Psoas muscle (tissue), 8 donors: ENCODE measurements around the gene PCDH10. TPM values are rescaled to one million over a fixed set of nuclear protein-coding genes. Genes with fewer than 3 reads are reported as not detected.

Experiments
- ATAC-seq, 4 donors: fragments of 200-7000 bp; cut with Tn5 transposase; one replicate each; pipeline ENCODE4 v1.9.1; 2020; ENCODE audit warnings: moderate library complexity in 3 of 4, mild to moderate bottlenecking in 2 of 4
- DNase-seq, 2 donors: peaks; one replicate each; pipeline ENCODE4 v3.0.0-alpha.2; 2020
- H3K27ac ChIP-seq: fragments of 200-600 bp; one replicate; pipeline ENCODE4 v1.8.0; 2022
- H3K27me3 ChIP-seq, 3 donors: fragments of 200-600 bp in 1 of 3; one replicate each; pipeline versions ENCODE4 v1.6.1 to v1.8.0; 2013 to 2022; ENCODE audit warnings: low read length in 2 of 3, mild to moderate bottlenecking in 2 of 3, moderate library complexity in 1 of 3; ENCODE audit not compliant: insufficient read depth in 3 of 3
- H3K36me3 ChIP-seq, 2 donors: fragments of 200-600 bp in 1 of 2; one replicate each; pipeline versions ENCODE4 v1.6.1 to v1.8.0; 2013 to 2022; ENCODE audit warnings: low read depth in 1 of 2, mild to moderate bottlenecking in 1 of 2, moderate library complexity in 1 of 2; ENCODE audit not compliant: insufficient read depth in 1 of 2
- H3K4me1 ChIP-seq: fragments of 200-600 bp; one replicate; pipeline ENCODE4 v1.8.0; 2022
- H3K4me3 ChIP-seq: fragments of 200-600 bp; one replicate; pipeline ENCODE4 v1.8.0; 2022; ENCODE audit warnings: mild to moderate bottlenecking
- H3K9me3 ChIP-seq: fragments of 200-600 bp; one replicate; pipeline ENCODE4 v1.8.0; 2022
- WGBS, 3 donors: extraction: QIAGEN DNeasy Blood & Tissue Kit; methylation state at CpG; one replicate each; pipeline versions ENCODE4 v1.1.6 to v1.1.7; 2013; 5-methylcytosine and 5-hydroxymethylcytosine counted together
- intact Hi-C, 2 donors: fragments of 100-400 bp; cut with DNase I; formaldehyde crosslinking; loops; one replicate each; pipeline versions ENCODE4 v1.11.0 to v1.14.2; 2022
- polyA plus RNA-seq, 3 donors: library from polyadenylated mRNA; stranded (reverse); fragments of 200-250 nt; gene quantifications; one replicate each; pipeline ENCODE4 v1.2.3, GENCODE V29; 2013
- total RNA-seq, 4 donors: library from RNA; stranded (reverse); fragmentation: NEBNext Ultra II Directional in 2 of 4; extraction: Animal tissue kit (Norgen Biotek cat#: 25700) in 2 of 4; gene quantifications; one replicate each; pipeline versions ENCODE4 v1.2.1 to v1.2.4, GENCODE V29; 2021 to 2023
- TF ChIP-seq, protein P1 (sequence below): fragments of 200-600 bp; IDR thresholded peaks from one replicate; pipeline ENCODE4 v1.8.0; 2022; ENCODE audit warnings: antibody characterized with exemption
- donor health status: healthy with polysubstance abuse.
- donor health status: DM: no; HTN: no; CAD: no; lungs with moderate emphysema.
- donor health status: Bipolar disorder and iron deficiency.
- donor health status: healthy.
- donor health status: DM: yes; HTN: yes; CAD: no.
- donor health status: DM: no; HTN: no; CAD: no.
- donor health status: DM: no; HTN: no; CAD: no.
- donor health status: DM: yes; HTN: yes; CAD: no.

Gene PCDH10
- total and polyA plus RNA-seq, 7 donors, result 0.01 to 0.12 (median 0.03) TPM; not detected in 3

DNA sequence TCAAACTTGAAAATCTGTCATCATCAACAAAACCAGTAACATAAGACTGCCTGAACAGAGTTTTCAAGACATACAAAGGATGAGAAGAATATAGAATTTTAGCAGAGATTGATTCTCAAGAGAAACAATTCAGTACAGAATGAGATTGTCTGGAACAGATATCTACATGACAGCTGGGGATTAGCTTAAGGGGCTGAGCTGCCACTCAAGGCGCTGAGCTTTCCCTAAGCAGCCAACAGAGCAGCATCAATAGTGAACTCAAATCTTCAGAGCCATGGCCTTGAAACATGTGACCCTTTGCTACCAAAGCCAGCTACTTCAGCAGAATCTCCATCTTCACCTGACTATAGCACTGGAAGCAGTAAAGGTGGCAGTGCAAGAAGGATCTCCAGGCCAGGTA is 24.3 kb upstream of the PCDH10 start:
- intact Hi-C loops, result no loop called here
- TF ChIP-seq, protein P1, sequence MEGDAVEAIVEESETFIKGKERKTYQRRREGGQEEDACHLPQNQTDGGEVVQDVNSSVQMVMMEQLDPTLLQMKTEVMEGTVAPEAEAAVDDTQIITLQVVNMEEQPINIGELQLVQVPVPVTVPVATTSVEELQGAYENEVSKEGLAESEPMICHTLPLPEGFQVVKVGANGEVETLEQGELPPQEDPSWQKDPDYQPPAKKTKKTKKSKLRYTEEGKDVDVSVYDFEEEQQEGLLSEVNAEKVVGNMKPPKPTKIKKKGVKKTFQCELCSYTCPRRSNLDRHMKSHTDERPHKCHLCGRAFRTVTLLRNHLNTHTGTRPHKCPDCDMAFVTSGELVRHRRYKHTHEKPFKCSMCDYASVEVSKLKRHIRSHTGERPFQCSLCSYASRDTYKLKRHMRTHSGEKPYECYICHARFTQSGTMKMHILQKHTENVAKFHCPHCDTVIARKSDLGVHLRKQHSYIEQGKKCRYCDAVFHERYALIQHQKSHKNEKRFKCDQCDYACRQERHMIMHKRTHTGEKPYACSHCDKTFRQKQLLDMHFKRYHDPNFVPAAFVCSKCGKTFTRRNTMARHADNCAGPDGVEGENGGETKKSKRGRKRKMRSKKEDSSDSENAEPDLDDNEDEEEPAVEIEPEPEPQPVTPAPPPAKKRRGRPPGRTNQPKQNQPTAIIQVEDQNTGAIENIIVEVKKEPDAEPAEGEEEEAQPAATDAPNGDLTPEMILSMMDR, result no peak

DNA sequence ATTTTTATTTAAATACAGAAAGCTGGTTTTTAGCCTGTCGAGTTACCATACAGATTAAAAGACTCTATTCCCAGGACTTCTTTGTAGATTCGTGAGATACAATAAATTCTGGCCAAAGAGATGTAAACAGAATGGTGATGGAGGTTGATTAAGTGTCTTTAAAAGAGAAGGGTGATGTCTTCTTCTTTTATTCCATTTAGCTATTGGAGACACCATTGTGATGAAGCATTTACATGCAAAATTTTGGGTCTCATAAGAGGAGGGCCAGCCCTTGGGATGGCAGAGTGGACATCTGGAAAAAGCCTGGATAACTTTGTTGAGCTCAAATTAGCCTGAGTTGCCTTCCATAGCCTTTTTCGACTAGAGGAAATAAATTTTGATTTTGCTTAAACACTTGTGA is 21.6 kb upstream of the PCDH10 start:
- DNase-seq (no peak), ATAC-seq (no peak)
- 74 to 81% (median 76%) methylated on average over 3 of the region's 3 CpGs for WGBS, 3 donors
- no peaks in the 10 kb centered on the region for H3K9me3 ChIP-seq
- H3K27me3 ChIP-seq, result no peaks in the 10 kb centered on the region
- H3K4me3 ChIP-seq, result no peak overlapping the region
- no peak overlapping the region for H3K27ac ChIP-seq
- intact Hi-C loops, result no loop called here
- TF ChIP-seq, protein P1, result no peak
- no peaks in the 10 kb centered on the region for H3K4me1 ChIP-seq
- no peaks in the 10 kb centered on the region for H3K36me3 ChIP-seq

More for the DNA sequence above, 24.3 kb upstream of the PCDH10 start:
- WGBS, 3 donors, result 72 to 78% (median 74%) methylated on average over 1 of the region's 1 CpG
- Histone ChIP-seq H3K4me1 (no peaks in the 10 kb centered on the region), H3K4me3 (no peak overlapping the region), H3K27me3 (no peaks in the 10 kb centered on the region), H3K36me3 (no peaks in the 10 kb centered on the region), H3K9me3 (no peaks in the 10 kb centered on the region), H3K27ac (no peak overlapping the region)
- DNase-seq (no peak), ATAC-seq (no peak)

DNA sequence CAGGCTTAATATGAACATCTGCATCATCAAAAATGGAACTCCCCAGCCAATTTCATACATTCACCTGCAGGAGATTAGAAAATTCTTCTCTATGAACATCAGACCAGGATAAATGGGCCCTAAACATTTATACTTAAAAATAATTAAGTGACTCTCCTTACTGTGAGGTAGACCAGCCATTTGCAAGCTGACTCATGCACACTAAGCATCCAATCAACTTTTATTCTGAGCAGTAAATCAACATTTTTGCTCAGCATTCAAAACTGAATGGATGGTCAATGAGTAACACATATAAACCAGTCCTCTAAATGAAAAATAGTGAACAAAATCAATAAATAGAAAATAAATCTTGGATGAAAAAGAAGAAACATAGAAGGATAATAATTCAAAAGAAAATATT is 19.9 kb upstream of the PCDH10 start:
- Histone ChIP-seq H3K36me3 (no peaks in the 10 kb centered on the region), H3K27ac (no peak overlapping the region), H3K9me3 (no peaks in the 10 kb centered on the region), H3K4me1 (no peaks in the 10 kb centered on the region), H3K4me3 (no peak overlapping the region), H3K27me3 (no peaks in the 10 kb centered on the region)
- DNase-seq (no peak), ATAC-seq (no peak)
- TF ChIP-seq, protein P1, result no peak
- intact Hi-C loops, result no loop called here

DNA sequence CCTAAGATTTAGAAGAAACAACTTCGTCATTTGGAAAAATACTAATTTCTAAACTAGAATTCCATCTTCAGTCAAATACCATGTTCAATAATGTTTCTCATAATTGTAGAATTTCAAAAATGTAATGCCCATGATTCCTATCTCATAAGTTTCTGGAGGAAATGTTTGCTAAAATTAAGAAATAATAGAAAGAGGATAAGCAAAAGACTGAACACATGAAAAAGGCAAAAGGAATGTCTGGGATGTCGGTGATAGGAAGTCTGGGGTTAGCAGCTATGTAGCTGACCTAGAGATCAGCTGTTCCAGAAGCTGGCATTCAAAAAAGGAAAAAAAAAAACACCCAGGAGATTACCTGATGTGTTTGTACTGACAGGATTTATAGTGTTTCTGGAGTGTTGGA is 18.9 kb upstream of the PCDH10 start:
- no peak overlapping the region for H3K4me3 ChIP-seq
- TF ChIP-seq, protein P1, result no peak
- DNase-seq (no peak), ATAC-seq (no peak)
- H3K27ac ChIP-seq, result no peak overlapping the region
- H3K9me3 ChIP-seq, result no peaks in the 10 kb centered on the region
- H3K4me1 ChIP-seq, result no peaks in the 10 kb centered on the region
- WGBS, 3 donors, result 75 to 77% (median 76%) methylated on average over 2 of the region's 2 CpGs
- intact Hi-C loops, result no loop called here
- no peaks in the 10 kb centered on the region for H3K27me3 ChIP-seq
- no peaks in the 10 kb centered on the region for H3K36me3 ChIP-seq

DNA sequence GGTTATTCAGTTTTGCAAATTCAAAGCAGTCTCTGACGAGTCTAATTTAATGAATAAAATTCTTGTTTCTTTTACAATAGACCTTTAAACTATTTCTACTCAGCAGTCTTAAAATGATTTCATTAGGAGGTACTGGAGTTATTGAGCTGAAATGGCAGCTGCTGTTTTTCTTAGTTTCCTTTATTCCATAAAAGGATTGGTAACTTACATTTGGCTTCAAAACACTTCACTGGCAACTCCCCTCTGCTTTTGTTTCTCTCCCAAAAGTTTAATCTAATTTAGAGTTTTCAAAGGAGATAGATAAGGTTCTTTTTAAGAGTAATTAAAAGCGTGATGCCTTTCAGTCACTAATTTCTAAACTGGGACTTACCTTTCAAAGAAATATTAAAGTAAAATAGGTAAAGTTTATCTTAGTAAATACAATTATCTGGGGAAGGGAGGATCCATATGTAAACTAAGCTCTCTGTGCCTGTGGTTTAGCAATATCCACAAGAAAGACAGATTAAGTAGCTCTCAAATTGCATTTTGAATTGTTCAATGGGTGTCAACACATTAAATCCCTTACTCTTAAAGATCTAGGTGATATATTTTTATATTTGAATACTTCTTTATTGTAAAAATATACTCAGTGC is 17.1 kb upstream of the PCDH10 start:
- TF ChIP-seq, protein P1, result no peak
- ATAC-seq, result no peak

More for the DNA sequence above, 17.1 kb upstream of the PCDH10 start:
- no peaks in the 10 kb centered on the region for H3K9me3 ChIP-seq
- no peak for DNase-seq
- H3K4me1 ChIP-seq, result no peaks in the 10 kb centered on the region
- no peaks in the 10 kb centered on the region for H3K36me3 ChIP-seq
- no peak overlapping the region for H3K4me3 ChIP-seq
- no peak overlapping the region for H3K27ac ChIP-seq
- WGBS, 3 donors, result 47 to 58% (median 52%) methylated on average over 2 of the region's 2 CpGs
- no peaks in the 10 kb centered on the region for H3K27me3 ChIP-seq
- intact Hi-C loops, result no loop called here
